Trophoblast cell (in vitro differentiated cells and primary cell): ENCODE measurements around the gene PTPRCAP.

Experiments used
- DNase-seq, 2 donors: peaks; one replicate each; pipeline ENCODE4 v3.0.0-alpha.2; 2016
- H2AFZ ChIP-seq: 2 replicates; pipeline ENCODE4 v1.6.1; 2013; ENCODE audit warnings: low read length, moderate library complexity, mild to moderate bottlenecking; ENCODE audit not compliant: insufficient read depth, poor library complexity
- H2AK5ac ChIP-seq: 2 replicates; pipeline ENCODE4 v1.6.1; 2013; ENCODE audit warnings: mild to moderate bottlenecking, low read length
- H2BK120ac ChIP-seq: 2 replicates; pipeline ENCODE4 v1.6.1; 2013; ENCODE audit warnings: low read length, mild to moderate bottlenecking, moderate library complexity; ENCODE audit not compliant: insufficient read depth, poor library complexity
- H2BK12ac ChIP-seq: 2 replicates; pipeline ENCODE4 v1.6.1; 2013; ENCODE audit warnings: mild to moderate bottlenecking, low read length, moderate library complexity
- H2BK5ac ChIP-seq: 2 replicates; pipeline ENCODE4 v1.6.1; 2013; ENCODE audit warnings: low read length, low read depth, moderate library complexity, mild to moderate bottlenecking; ENCODE audit not compliant: poor library complexity
- H3K14ac ChIP-seq: 2 replicates; pipeline ENCODE4 v1.6.1; 2013; ENCODE audit warnings: mild to moderate bottlenecking, low read length
- H3K18ac ChIP-seq: 2 replicates; pipeline ENCODE4 v1.6.1; 2013; ENCODE audit warnings: mild to moderate bottlenecking, low read length
- H3K23ac ChIP-seq: 2 replicates; pipeline ENCODE4 v1.6.1; 2013; ENCODE audit warnings: low read length
- H3K27ac ChIP-seq: 2 replicates; pipeline ENCODE4 v1.5.1; 2013; ENCODE audit warnings: low read depth, mild to moderate bottlenecking, inconsistent platforms, low read length, moderate library complexity
- H3K27me3 ChIP-seq: 2 replicates; pipeline ENCODE4 v1.6.1; 2013; ENCODE audit warnings: inconsistent platforms, mild to moderate bottlenecking, low read length, moderate library complexity; ENCODE audit not compliant: insufficient read depth
- H3K36me3 ChIP-seq, 2 experiments: 1 replicate in 1 of 2; 2 replicates in 1 of 2; pipeline ENCODE4 v1.6.1; 2013; ENCODE audit warnings: low read length in 2 of 2, mild to moderate bottlenecking in 2 of 2, moderate library complexity in 1 of 2; ENCODE audit not compliant: insufficient read depth in 2 of 2, control insufficient read depth in 1 of 2
- H3K4ac ChIP-seq: 2 replicates; pipeline ENCODE4 v1.6.1; 2013; ENCODE audit warnings: low read depth, mild to moderate bottlenecking, low read length, moderate library complexity
- H3K4me1 ChIP-seq, 2 experiments: 1 replicate in 1 of 2; 2 replicates in 1 of 2; pipeline ENCODE4 v1.6.1; 2013; ENCODE audit warnings: low read length in 2 of 2, mild to moderate bottlenecking in 2 of 2, moderate library complexity in 1 of 2; ENCODE audit not compliant: insufficient read depth in 2 of 2, control insufficient read depth in 1 of 2
- H3K4me2 ChIP-seq: 2 replicates; pipeline ENCODE4 v1.6.1; 2013; ENCODE audit warnings: inconsistent platforms, mild to moderate bottlenecking, low read length, moderate library complexity
- H3K4me3 ChIP-seq: 2 replicates; pipeline ENCODE4 v1.5.1; 2013; ENCODE audit warnings: mild to moderate bottlenecking, low read depth, low read length, inconsistent platforms
- H3K79me1 ChIP-seq: one replicate; pipeline ENCODE4 v1.6.1; 2013; ENCODE audit warnings: low read length
- H3K79me2 ChIP-seq: 2 replicates; pipeline ENCODE4 v1.6.1; 2013; ENCODE audit warnings: low read length, mild to moderate bottlenecking; ENCODE audit not compliant: control insufficient read depth, insufficient read depth, poor library complexity
- H3K9ac ChIP-seq: 2 replicates; pipeline ENCODE4 v1.6.1; 2013; ENCODE audit warnings: mild to moderate bottlenecking, low read length
- H3K9me3 ChIP-seq: 2 replicates; pipeline ENCODE4 v1.6.1; 2013; ENCODE audit warnings: low read depth, mild to moderate bottlenecking, control low read depth, inconsistent platforms, low read length; ENCODE audit not compliant: insufficient read depth
- H4K12ac ChIP-seq: 2 replicates; pipeline ENCODE4 v1.6.1; 2013; ENCODE audit warnings: low read depth, mild to moderate bottlenecking, low read length, moderate library complexity
- H4K8ac ChIP-seq: 2 replicates; pipeline ENCODE4 v1.6.1; 2013; ENCODE audit warnings: low read depth, mild to moderate bottlenecking, low read length, moderate library complexity
- H4K91ac ChIP-seq: one replicate; pipeline ENCODE4 v1.6.1; 2013; ENCODE audit warnings: low read depth, mild to moderate bottlenecking, low read length, moderate library complexity
- WGBS: extraction: QIAGEN DNeasy Blood & Tissue Kit; methylation state at CpG from one replicate; pipeline ENCODE4 v1.1.7; 2013; ENCODE audit warnings: missing lambda C conversion rate; ENCODE audit not compliant: insufficient read length, insufficient coverage; ENCODE audit errors: extremely low coverage; 5-methylcytosine and 5-hydroxymethylcytosine counted together

Gene PTPRCAP

GRCh38 chr11:67469508-67469811 lies 32.0 kb upstream of the PTPRCAP start:
- Histone ChIP-seq H4K91ac (peak overlapping the region; percentile 64), H3K23ac (no peak overlapping the region), H2BK120ac (peak overlapping the region; percentile 52), H3K9ac (peak overlapping the region; percentile 73), H3K36me3 (no peaks in the 10 kb centered on the region), H3K4me3 (peak overlapping the region; percentile 65), H3K79me1 (peaks cover 14% of the 10 kb centered on the region), H2BK5ac (peak overlapping the region; percentile 2), H3K79me2 (peaks cover 11% of the 10 kb centered on the region), H3K4me1 (peaks cover 10 to 20% of the 10 kb centered on the region in 2 experiments), H3K27ac (peak overlapping the region; percentile 36), H3K27me3 (no peaks in the 10 kb centered on the region), H3K18ac (peak overlapping the region; percentile 31), H3K14ac (peak overlapping the region; percentile 20), H3K9me3 (peaks cover 2% of the 10 kb centered on the region), H2AK5ac (no peak overlapping the region), H2AFZ (peak overlapping the region; percentile 7), H3K4ac (peak overlapping the region; percentile 26), H2BK12ac (no peak overlapping the region), H3K4me2 (peak overlapping the region; percentile 92), H4K12ac (peak overlapping the region; percentile 98), H4K8ac (peak overlapping the region; percentile 100)
- DNase-seq = no peak
- WGBS = no CpG with 5 or more reads among the region's 9 CpGs

GRCh38 chr11:67468759-67469507 lies 31.5 kb upstream of the PTPRCAP start, which contains the start of gene TMEM134:
Gene TMEM134 (minus strand): TSS chr11:67469251. CDS start chr11:67469192, 59 bp downstream.
- peak within 1 kb of the TSS; percentile 88 for H3K9ac ChIP-seq
- H3K23ac ChIP-seq = no peak within 1 kb of the TSS
- peaks cover 13% of the 10 kb centered on the region for H3K79me2 ChIP-seq
- no peaks in the 10 kb centered on the region for H3K36me3 ChIP-seq
- no peak within 1 kb of the TSS for H2BK12ac ChIP-seq
- peaks cover 19% of the 10 kb centered on the region for H3K79me1 ChIP-seq
- DNase-seq = peak; percentile 88 to 94
- peak within 1 kb of the TSS; percentile 86 for H3K14ac ChIP-seq
- peak within 1 kb of the TSS; percentile 88 for H3K4me3 ChIP-seq
- H3K4me2 ChIP-seq = peak within 1 kb of the TSS; percentile 92
- H2BK5ac ChIP-seq = peak within 1 kb of the TSS; percentile 55
- H3K4ac ChIP-seq = peak within 1 kb of the TSS; percentile 38
- H3K18ac ChIP-seq = peak within 1 kb of the TSS; percentile 95
- no peaks in the 10 kb centered on the region for H3K27me3 ChIP-seq
- H3K4me1 ChIP-seq = peaks cover 15 to 25% of the 10 kb centered on the region in 2 experiments
- H4K91ac ChIP-seq = peak within 1 kb of the TSS; percentile 67
- peak within 1 kb of the TSS; percentile 100 for H4K8ac ChIP-seq
- peak within 1 kb of the TSS; percentile 59 for H2BK120ac ChIP-seq
- peaks cover 2% of the 10 kb centered on the region for H3K9me3 ChIP-seq
- peak within 1 kb of the TSS; percentile 57 for H2AFZ ChIP-seq
- H2AK5ac ChIP-seq = peak within 1 kb of the TSS; percentile 67
- peak within 1 kb of the TSS; percentile 98 for H4K12ac ChIP-seq
- H3K27ac ChIP-seq = peak within 1 kb of the TSS; percentile 36
- WGBS = no CpG with 5 or more reads among the region's 76 CpGs

- Histone ChIP-seq H3K4me3 (peak overlapping the region; percentile 88), H3K27ac (no peak overlapping the region), H3K18ac (peak overlapping the region; percentile 95), H3K79me1 (peaks cover 23% of the 10 kb centered on the region), H2AFZ (no peak overlapping the region), H2AK5ac (peak overlapping the region; percentile 67), H4K12ac (peak overlapping the region; percentile 45), H3K23ac (no peak overlapping the region), H3K9me3 (peaks cover 2% of the 10 kb centered on the region), H3K4me1 (peaks cover 18 to 28% of the 10 kb centered on the region in 2 experiments), H2BK5ac (peak overlapping the region; percentile 55), H3K9ac (peak overlapping the region; percentile 88), H4K91ac (peak overlapping the region; percentile 67), H3K14ac (peak overlapping the region; percentile 86), H2BK120ac (peak overlapping the region; percentile 59), H3K4me2 (peak overlapping the region; percentile 87), H3K79me2 (peaks cover 15% of the 10 kb centered on the region), H2BK12ac (no peak overlapping the region), H3K36me3 (no peaks in the 10 kb centered on the region), H3K27me3 (no peaks in the 10 kb centered on the region), H3K4ac (peak overlapping the region; percentile 38), H4K8ac (peak overlapping the region; percentile 86)
- WGBS = no CpG with 5 or more reads among the region's 6 CpGs
- DNase-seq = no peak
These were observed 30.9 kb upstream of the PTPRCAP start for GRCh38 chr11:67468456-67468758.

- no peak overlapping the region for H2BK12ac ChIP-seq
- no peak overlapping the region for H3K4ac ChIP-seq
- H2BK5ac ChIP-seq = no peak overlapping the region
- peaks cover 18 to 28% of the 10 kb centered on the region in 2 experiments for H3K4me1 ChIP-seq
- peak overlapping the region; percentile 95 for H3K18ac ChIP-seq
- peak overlapping the region; percentile 8 for H4K8ac ChIP-seq
- no peak overlapping the region for H3K9ac ChIP-seq
- H3K79me2 ChIP-seq = peaks cover 15% of the 10 kb centered on the region
- H2AK5ac ChIP-seq = peak overlapping the region; percentile 27
- H2BK120ac ChIP-seq = no peak overlapping the region
- DNase-seq = peak in 1 of 2 donors; percentile 68
- H3K27ac ChIP-seq = no peak overlapping the region
- peak overlapping the region; percentile 87 for H3K4me2 ChIP-seq
- H3K4me3 ChIP-seq = peak overlapping the region; percentile 88
- no peak overlapping the region for H3K23ac ChIP-seq
- peaks cover 2% of the 10 kb centered on the region for H3K9me3 ChIP-seq
- H3K79me1 ChIP-seq = peaks cover 23% of the 10 kb centered on the region
- H2AFZ ChIP-seq = no peak overlapping the region
- WGBS = no CpG with 5 or more reads among the region's 5 CpGs
- no peaks in the 10 kb centered on the region for H3K36me3 ChIP-seq
- peak overlapping the region; percentile 45 for H4K12ac ChIP-seq
- no peak overlapping the region for H3K14ac ChIP-seq
- H4K91ac ChIP-seq = no peak overlapping the region
- no peaks in the 10 kb centered on the region for H3K27me3 ChIP-seq
These were observed 30.6 kb upstream of the PTPRCAP start for GRCh38 chr11:67468056-67468455.
